ENCODE data around the gene PHB1. TPM values are rescaled to one million over a fixed set of nuclear protein-coding genes. Genes with fewer than 3 reads are reported as not detected.

Gene PHB1
- total RNA-seq, 4 donors from 2014 or later: 61.7 to 119 (median 106) TPM

DNA sequence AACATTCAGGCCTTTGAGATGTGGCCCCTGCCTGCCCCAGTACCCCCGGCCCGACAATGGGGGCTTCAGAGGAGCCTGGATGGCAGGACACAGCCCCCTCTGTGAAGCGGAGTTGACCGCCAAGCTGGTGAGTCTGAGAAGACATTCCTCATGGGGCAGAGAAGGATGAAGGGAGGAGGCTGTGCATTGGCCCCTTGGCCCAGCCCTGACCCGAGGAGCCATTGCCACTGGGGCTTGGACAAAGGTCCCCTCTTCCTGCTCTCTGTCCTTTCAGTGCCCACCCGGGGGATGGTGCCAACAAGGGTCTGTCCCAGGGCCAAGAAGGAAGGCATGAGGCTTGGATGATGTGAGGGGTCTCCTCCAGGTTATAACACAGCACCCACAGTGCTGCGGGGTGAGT is 30.9 kb upstream of the PHB1 start:
- Histone ChIP-seq H3K36me3 (no peaks in the 10 kb centered on the region), H3K27me3 (peaks cover 0 to 58% (median 0%) of the 10 kb centered on the region in 4 donors), H3K4me1 (peaks cover 0 to 10% (median 0%) of the 10 kb centered on the region in 3 donors), H3K9me3 (no peaks in the 10 kb centered on the region), H3K4me3 (no peak overlapping the region), H3K27ac (no peak overlapping the region)
- no peak for DNase-seq
- TF ChIP-seq, protein P1, sequence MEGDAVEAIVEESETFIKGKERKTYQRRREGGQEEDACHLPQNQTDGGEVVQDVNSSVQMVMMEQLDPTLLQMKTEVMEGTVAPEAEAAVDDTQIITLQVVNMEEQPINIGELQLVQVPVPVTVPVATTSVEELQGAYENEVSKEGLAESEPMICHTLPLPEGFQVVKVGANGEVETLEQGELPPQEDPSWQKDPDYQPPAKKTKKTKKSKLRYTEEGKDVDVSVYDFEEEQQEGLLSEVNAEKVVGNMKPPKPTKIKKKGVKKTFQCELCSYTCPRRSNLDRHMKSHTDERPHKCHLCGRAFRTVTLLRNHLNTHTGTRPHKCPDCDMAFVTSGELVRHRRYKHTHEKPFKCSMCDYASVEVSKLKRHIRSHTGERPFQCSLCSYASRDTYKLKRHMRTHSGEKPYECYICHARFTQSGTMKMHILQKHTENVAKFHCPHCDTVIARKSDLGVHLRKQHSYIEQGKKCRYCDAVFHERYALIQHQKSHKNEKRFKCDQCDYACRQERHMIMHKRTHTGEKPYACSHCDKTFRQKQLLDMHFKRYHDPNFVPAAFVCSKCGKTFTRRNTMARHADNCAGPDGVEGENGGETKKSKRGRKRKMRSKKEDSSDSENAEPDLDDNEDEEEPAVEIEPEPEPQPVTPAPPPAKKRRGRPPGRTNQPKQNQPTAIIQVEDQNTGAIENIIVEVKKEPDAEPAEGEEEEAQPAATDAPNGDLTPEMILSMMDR (IDR thresholded peaks at IDR 0.05): no peak
- no peak for TF ChIP-seq POLR2A (IDR thresholded peaks at IDR 0.05)
- WGBS, 2 donors: 74 to 93% methylated on average over 3 to 4 of the region's 7 CpGs
- intact Hi-C loops (cut with DNase I): no loop called here

DNA sequence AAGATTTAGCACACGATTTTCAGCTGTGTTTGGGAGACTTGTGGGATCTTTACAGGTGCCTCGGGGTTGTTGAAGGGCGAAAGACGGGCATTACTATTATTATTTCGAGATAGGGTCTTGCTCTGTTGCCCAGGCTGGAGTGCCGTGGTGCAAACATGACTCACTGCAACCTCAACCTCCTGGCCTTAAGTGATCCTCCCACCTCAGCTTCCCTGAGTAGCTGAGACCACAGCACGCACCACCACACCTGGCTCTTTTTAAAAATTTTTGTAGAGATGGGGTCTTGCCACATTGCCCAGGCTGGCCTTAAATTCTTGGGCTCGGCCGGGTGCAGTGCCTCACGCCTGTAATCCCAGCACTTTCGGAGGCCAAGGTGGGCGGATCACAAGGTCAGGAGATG is 29.7 kb upstream of the PHB1 start:
- Histone ChIP-seq H3K4me1 (peaks cover 0 to 15% (median 0%) of the 10 kb centered on the region in 3 donors), H3K9me3 (no peaks in the 10 kb centered on the region), H3K4me3 (no peak overlapping the region), H3K27me3 (peaks cover 0 to 70% (median 0%) of the 10 kb centered on the region in 4 donors), H3K27ac (no peak overlapping the region), H3K36me3 (no peaks in the 10 kb centered on the region)
- WGBS, 2 donors: 71 to 77% methylated on average over 7 of the region's 12 CpGs
- no peak for TF ChIP-seq POLR2A (IDR thresholded peaks at IDR 0.05)
- TF ChIP-seq, protein P1 (IDR thresholded peaks at IDR 0.05): no peak
- intact Hi-C loops (cut with DNase I): no loop called here
- DNase-seq: no peak

DNA sequence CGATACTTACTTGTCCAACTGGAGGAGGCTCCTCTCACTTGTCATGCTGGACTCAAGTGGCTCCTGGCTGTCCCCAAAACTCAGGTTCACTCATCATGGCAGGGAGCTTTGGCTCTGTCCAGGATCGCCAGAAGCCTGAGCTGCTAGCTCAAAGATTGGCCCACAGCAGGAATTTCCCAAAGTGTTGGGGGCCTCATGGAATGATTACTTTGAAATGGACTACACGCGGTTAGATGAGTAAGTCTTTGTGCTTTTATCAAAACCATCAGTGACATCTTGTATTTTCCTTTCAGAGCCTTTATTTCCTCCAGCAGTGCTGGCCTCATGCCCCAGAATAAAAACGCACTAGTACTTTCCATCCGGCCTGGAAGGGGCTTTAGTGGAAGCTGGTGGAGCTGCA is 29.2 kb upstream of the PHB1 start:
- Histone ChIP-seq H3K36me3 (no peaks in the 10 kb centered on the region), H3K27me3 (peaks cover 0 to 75% (median 0%) of the 10 kb centered on the region in 4 donors), H3K9me3 (no peaks in the 10 kb centered on the region), H3K27ac (no peak overlapping the region), H3K4me1 (peaks cover 0 to 12% (median 0%) of the 10 kb centered on the region in 3 donors), H3K4me3 (no peak overlapping the region)
- TF ChIP-seq POLR2A (IDR thresholded peaks at IDR 0.05): no peak
- TF ChIP-seq, protein P1 (IDR thresholded peaks at IDR 0.05): no peak
- WGBS, 2 donors: 32 to 34% methylated on average over 5 to 6 of the region's 6 CpGs
- DNase-seq: no peak
- intact Hi-C loops (cut with DNase I): no loop called here

DNA sequence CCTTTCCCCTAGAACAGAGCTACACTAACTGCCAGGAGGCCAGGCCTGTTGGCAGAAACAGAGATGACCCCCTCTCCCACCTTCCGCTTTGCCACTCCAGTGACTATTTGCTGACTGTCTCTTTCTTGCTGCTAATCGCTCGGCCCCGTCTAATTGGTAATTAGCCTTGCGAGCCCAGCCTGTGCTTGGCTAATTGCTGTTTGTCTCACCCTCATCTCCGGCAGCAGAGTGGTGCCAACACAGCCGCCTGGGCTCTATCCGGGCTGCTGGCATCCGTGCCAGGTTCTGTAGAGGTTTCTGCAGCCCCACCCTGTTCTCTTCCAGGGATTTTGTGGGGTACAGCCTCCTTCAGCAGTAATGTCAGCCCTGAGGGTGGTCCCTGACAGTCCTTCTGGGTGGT is 27.4 kb upstream of the PHB1 start:
- Histone ChIP-seq H3K36me3 (no peaks in the 10 kb centered on the region), H3K4me1 (peaks cover 0 to 6% (median 0%) of the 10 kb centered on the region in 3 donors), H3K9me3 (no peaks in the 10 kb centered on the region), H3K27me3 (peaks cover 0 to 85% (median 0%) of the 10 kb centered on the region in 4 donors), H3K4me3 (no peak overlapping the region), H3K27ac (no peak overlapping the region)
- WGBS, 2 donors: 61 to 63% methylated on average over 4 to 9 of the region's 9 CpGs
- intact Hi-C loops (cut with DNase I): no loop called here
- no peak for DNase-seq
- TF ChIP-seq, protein P1 (IDR thresholded peaks at IDR 0.05): no peak
- TF ChIP-seq POLR2A (IDR thresholded peaks at IDR 0.05): no peak

DNA sequence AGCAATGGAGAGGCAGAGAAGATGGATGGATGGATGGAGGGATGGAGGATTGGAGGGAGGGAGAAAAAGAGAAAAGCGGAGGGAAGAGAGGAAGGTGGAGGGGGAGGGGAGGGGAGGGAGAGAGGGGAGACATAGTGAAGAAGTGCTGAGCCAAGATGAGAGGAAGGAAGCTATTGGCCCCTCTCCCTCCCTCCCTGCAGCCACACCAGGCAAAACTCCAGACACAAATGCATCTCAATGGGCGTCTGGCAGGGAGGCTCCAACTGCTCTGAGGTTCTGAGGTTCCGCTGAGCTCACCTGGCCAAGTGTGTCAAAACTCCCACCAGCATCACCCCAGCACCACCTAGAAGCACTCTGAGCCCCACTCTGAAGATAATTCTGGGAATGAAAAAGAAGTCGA is 26.9 kb upstream of the PHB1 start:
- DNase-seq: no peak
- peaks cover 0 to 6% (median 0%) of the 10 kb centered on the region in 3 donors for H3K4me1 ChIP-seq
- H3K9me3 ChIP-seq: no peaks in the 10 kb centered on the region
- peaks cover 0 to 80% (median 0%) of the 10 kb centered on the region in 4 donors for H3K27me3 ChIP-seq
- H3K4me3 ChIP-seq: no peak overlapping the region
- WGBS, 2 donors: 65 to 68% methylated on average over 4 of the region's 4 CpGs
- H3K36me3 ChIP-seq: no peaks in the 10 kb centered on the region
- TF ChIP-seq POLR2A (IDR thresholded peaks at IDR 0.05): no peak
- TF ChIP-seq, protein P1 (IDR thresholded peaks at IDR 0.05): no peak
- no peak overlapping the region for H3K27ac ChIP-seq
- intact Hi-C loops (cut with DNase I): no loop called here
